A549 treated with DMSO at 1 μM for 4 hours (cell line): ENCODE data around the gene ZFP57. TPM values are rescaled to one million over a fixed set of nuclear protein-coding genes. Genes with fewer than 3 reads are reported as not detected.

Experiments
- total RNA-seq: library from RNA; stranded (reverse); fragments of 200-300 nt; extraction: Qiagen RNA extraction; gene quantifications from 5 replicates; pipeline ENCODE4 v1.2.3, GENCODE V29; 2022; ENCODE audit warnings: low read depth

ZFP57 gene
- not detected in 5 replicates for total RNA-seq

DNA sequence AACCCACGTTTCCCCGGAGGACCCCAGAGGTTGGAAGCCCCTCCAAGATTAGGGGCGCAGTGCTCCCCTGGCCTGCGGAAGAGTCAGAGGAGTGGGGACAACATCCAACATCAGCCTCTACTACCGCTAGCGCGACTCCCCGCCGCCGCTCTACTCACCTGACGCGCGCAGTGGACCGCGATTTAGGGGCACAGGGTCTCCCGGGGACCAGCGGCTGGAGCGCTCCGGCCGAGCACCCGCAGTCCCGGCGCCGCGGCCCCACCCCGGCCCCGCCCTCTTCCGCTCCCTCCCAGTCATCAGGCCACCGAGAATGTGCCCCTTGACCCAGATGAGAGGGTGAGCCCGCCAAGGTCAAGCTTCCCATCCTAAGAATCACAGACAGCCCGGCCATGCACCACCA is at the start of gene ZFP57:
Gene ZFP57 (minus strand): TSS at position 249 of the 400 bp plus-strand sequence. CDS start 4,149 bp downstream, outside the sequence.

DNA sequence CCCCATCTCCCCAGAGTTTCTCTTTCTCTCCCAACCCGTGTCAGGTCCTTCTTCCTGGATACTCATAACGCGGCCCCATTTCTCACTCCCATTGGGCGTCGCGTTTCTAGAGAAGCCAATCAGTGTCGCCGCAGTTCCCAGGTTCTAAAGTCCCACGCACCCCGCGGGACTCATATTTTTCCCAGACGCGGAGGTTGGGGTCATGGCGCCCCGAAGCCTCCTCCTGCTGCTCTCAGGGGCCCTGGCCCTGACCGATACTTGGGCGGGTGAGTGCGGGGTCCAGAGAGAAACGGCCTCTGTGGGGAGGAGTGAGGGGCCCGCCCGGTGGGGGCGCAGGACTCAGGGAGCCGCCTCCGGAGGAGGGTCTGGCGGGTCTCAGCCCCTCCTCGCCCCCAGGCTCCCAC is 42.3 kb upstream of the ZFP57 start, which contains the start of gene HLA-F:
Gene HLA-F (plus strand): TSS at position 173 of the 404 bp plus-strand sequence. CDS start 30 bp downstream, at position 203.

DNA sequence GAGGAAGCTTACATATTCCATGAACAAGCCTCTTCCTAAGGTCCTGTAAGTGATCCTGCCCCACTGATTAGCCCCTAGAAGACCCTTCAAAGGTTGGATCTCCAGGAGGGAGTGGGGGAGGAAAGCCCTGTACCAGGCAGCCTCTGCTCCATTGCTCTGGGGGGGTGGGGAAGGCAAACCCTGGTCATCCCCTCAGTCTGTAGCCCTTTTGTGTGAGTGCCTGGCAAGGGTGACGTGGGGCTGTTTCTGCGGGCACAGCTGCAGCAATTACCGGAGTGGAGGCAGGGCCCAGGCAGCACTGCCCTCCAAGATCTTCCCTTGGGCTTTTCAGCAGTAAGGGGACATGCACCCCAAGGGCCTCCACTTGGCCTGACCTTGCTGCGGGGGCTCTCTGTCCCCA is 24.2 kb downstream of the ZFP57 start, which contains the start of gene MOG:
Gene MOG (plus strand): TSS at position 295 of the 400 bp plus-strand sequence. CDS start 118 bp downstream, outside the sequence.

DNA sequence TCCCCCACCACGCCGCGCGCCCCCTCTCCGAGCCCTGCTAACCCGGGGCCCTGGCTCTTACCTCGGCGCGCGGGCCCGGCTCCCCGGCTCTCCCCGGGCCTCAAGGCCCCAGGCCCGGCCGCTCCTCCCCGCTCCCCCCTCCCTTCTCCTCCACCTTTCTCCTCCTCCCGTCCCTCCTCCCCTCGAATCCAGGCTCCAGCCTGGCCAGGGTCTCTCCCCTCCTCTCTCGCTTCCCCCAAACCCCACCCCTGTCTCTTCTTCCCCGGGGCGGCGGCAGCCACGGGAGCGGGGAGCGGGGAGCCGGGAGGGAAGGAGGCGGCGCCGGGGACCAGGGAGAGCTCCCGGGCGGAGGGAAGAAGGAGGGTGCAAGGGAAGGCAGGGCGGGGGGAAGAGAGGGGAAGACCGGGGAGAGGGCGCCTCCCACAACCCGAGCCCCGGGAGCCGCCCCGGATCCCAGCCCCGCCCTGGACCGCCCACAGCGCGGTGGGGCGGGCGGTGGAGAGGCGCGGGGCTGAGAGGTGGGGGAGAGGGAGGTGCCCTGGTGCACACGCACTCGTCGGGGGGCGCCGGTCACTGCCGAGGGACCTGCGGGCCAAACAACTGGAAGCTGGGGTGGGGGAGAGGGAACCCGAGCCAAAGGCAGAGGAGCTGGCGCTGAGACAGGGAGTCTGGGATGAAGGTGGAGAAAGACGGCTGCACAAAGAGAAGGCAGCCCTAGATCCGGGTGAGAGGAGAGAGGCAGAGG is 48.0 kb downstream of the ZFP57 start, which contains the start of gene GABBR1:
Gene GABBR1 (minus strand): TSS at position 395 of the 745 bp plus-strand sequence. CDS start 798 bp downstream, outside the sequence.

Other genes starting within 250 kb of the ZFP57 start
- not detected in 5 replicates for gene OR10C1, start 241.8 kb downstream of the ZFP57 start, total RNA-seq
- gene OR11A1, start 224.1 kb downstream of the ZFP57 start, total RNA-seq = not detected in 5 replicates
- not detected in 5 replicates for gene OR2H1, start 224.0 kb downstream of the ZFP57 start, total RNA-seq
- gene MAS1L, start 193.2 kb downstream of the ZFP57 start, total RNA-seq = not detected in 5 replicates
- gene UBD, start 121.4 kb downstream of the ZFP57 start, total RNA-seq = 0.40 to 0.96 TPM (median 0.87 TPM) in 5 replicates
- gene OR2H2, start 96.0 kb downstream of the ZFP57 start, total RNA-seq = not detected in 5 replicates
- gene GABBR1, start 48.0 kb downstream of the ZFP57 start, total RNA-seq = 3.9 to 6.6 TPM (median 5.7 TPM) in 5 replicates
- gene MOG, start 24.1 kb downstream of the ZFP57 start, total RNA-seq = not detected in 5 replicates
- 3.9 to 5.1 TPM (median 4.4 TPM) in 5 replicates for gene HLA-F, start 42.3 kb upstream of the ZFP57 start, total RNA-seq
- not detected in 5 replicates for gene HLA-G, start 146.7 kb upstream of the ZFP57 start, total RNA-seq